Measurements from ENCODE around the gene MYLK. TPM values are rescaled to one million over a fixed set of nuclear protein-coding genes. Genes with fewer than 3 reads are reported as not detected.
"Not testable (repeated sequence)": the region's sequence is repeated elsewhere in the genome, so short reads cannot be mapped to it uniquely, and the experiment has no call there.

MYLK gene
- polyA plus RNA-seq, 1 donor (not counting 4 experiments of a cell fraction or from before 2014, with no cell fraction given): 7.8 TPM

DNA sequence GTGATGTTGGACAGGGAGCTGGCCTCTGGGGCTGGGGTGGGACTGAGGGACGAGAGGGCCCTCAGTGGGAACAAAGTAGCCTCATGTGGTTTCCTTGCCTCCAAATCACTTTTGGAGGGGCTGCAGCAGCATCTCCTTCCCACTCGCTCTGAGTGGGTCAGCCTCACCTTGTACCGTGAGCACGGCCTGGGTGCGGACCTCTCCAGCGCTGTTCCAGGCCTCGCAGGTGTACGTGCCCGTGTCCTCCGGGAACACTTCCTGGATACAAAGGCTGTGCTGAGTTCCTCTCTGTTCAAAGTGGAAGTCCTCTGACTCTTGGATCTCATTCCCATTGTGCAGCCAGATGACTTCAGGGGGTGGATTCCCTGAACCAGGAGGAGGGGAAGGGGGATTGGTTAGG lies 175.6 kb downstream of the MYLK start:
- H3K36me3 ChIP-seq (ENCODE audit: control insufficient read depth in 2 of 2, extremely low read depth in 1 of 2, insufficient read depth in 2 of 2, low read length in 2 of 2): no peaks in the 10 kb centered on the region
- H3K27me3 ChIP-seq (ENCODE audit: control insufficient read depth, extremely low read depth, insufficient read depth, low read length): no peaks in the 10 kb centered on the region
- H3K4me3 ChIP-seq (ENCODE audit: control insufficient read depth in 2 of 3, extremely low read depth in 1 of 3, insufficient read depth in 2 of 3, low read depth in 1 of 3, low read length in 3 of 3): no peak overlapping the region
- no peaks in the 10 kb centered on the region for H3K9me3 ChIP-seq (ENCODE audit: control insufficient read depth, low read depth, low read length)
- H3K4me1 ChIP-seq (ENCODE audit: control insufficient read depth, extremely low read depth, insufficient read depth, low read length): no peaks in the 10 kb centered on the region
- no peak for TF ChIP-seq EZH2 (IDR thresholded peaks at IDR 0.05; ENCODE audit: low read length)
- TF ChIP-seq, protein P1, sequence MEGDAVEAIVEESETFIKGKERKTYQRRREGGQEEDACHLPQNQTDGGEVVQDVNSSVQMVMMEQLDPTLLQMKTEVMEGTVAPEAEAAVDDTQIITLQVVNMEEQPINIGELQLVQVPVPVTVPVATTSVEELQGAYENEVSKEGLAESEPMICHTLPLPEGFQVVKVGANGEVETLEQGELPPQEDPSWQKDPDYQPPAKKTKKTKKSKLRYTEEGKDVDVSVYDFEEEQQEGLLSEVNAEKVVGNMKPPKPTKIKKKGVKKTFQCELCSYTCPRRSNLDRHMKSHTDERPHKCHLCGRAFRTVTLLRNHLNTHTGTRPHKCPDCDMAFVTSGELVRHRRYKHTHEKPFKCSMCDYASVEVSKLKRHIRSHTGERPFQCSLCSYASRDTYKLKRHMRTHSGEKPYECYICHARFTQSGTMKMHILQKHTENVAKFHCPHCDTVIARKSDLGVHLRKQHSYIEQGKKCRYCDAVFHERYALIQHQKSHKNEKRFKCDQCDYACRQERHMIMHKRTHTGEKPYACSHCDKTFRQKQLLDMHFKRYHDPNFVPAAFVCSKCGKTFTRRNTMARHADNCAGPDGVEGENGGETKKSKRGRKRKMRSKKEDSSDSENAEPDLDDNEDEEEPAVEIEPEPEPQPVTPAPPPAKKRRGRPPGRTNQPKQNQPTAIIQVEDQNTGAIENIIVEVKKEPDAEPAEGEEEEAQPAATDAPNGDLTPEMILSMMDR (optimal IDR thresholded peaks at IDR 0.05 in 1 of 3, IDR thresholded peaks at IDR 0.05 in 1 of 3, conservative IDR thresholded peaks at IDR 0.05 in 1 of 3; ENCODE audit: extremely low read depth in 1 of 3, insufficient read depth in 2 of 3, low read length in 3 of 3): no peak
- no peak overlapping the region for H2AFZ ChIP-seq (ENCODE audit: control insufficient read depth, low read length)
- no peak overlapping the region for H3K27ac ChIP-seq (ENCODE audit: control insufficient read depth, insufficient read depth, low read length)
- no peaks in the 10 kb centered on the region for H4K20me1 ChIP-seq (ENCODE audit: control insufficient read depth, extremely low read depth, insufficient read depth, low read length)
- FAIRE-seq (no peak), DNase-seq (ENCODE audit: low read depth, low spot score) (no peak)
- H3K79me2 ChIP-seq (ENCODE audit: control insufficient read depth, insufficient read depth, low read length): no peaks in the 10 kb centered on the region
- no peaks in the 10 kb centered on the region for H3K9me1 ChIP-seq (ENCODE audit: control insufficient read depth, extremely low read depth, insufficient read depth, low read length)
- no peak overlapping the region for H3K4me2 ChIP-seq (ENCODE audit: control insufficient read depth, extremely low read depth, insufficient read depth, low read depth, low read length)
- dilution Hi-C loops (cut with MboI; ENCODE audit: extremely low pct_ligation_motif_present, low sequenced_read_pairs): no loop called here
- no peak overlapping the region for H3K9ac ChIP-seq (ENCODE audit: control insufficient read depth, extremely low read depth, insufficient read depth, low read length)

GRCh38 chr3:123707641-123708040 lies 176.5 kb downstream of the MYLK start:
- dilution Hi-C loops (cut with MboI; ENCODE audit: extremely low pct_ligation_motif_present, low sequenced_read_pairs); H3K4me3 ChIP-seq (ENCODE audit: control insufficient read depth in 2 of 3, extremely low read depth in 1 of 3, insufficient read depth in 2 of 3, low read depth in 1 of 3, low read length in 3 of 3); DNase-seq (ENCODE audit: low read depth, low spot score); H3K9ac ChIP-seq (ENCODE audit: control insufficient read depth, extremely low read depth, insufficient read depth, low read length); H3K79me2 ChIP-seq (ENCODE audit: control insufficient read depth, insufficient read depth, low read length); H3K27ac ChIP-seq (ENCODE audit: control insufficient read depth, insufficient read depth, low read length); H3K27me3 ChIP-seq (ENCODE audit: control insufficient read depth, extremely low read depth, insufficient read depth, low read length); FAIRE-seq; H3K4me2 ChIP-seq (ENCODE audit: control insufficient read depth, extremely low read depth, insufficient read depth, low read depth, low read length); H3K36me3 ChIP-seq (ENCODE audit: control insufficient read depth in 2 of 2, extremely low read depth in 1 of 2, insufficient read depth in 2 of 2, low read length in 2 of 2); H3K9me1 ChIP-seq (ENCODE audit: control insufficient read depth, extremely low read depth, insufficient read depth, low read length); H3K4me1 ChIP-seq (ENCODE audit: control insufficient read depth, extremely low read depth, insufficient read depth, low read length); H4K20me1 ChIP-seq (ENCODE audit: control insufficient read depth, extremely low read depth, insufficient read depth, low read length); H2AFZ ChIP-seq (ENCODE audit: control insufficient read depth, low read length); H3K9me3 ChIP-seq (ENCODE audit: control insufficient read depth, low read depth, low read length): not testable (repeated sequence)

- Histone ChIP-seq H3K4me3 (ENCODE audit: control insufficient read depth in 2 of 3, extremely low read depth in 1 of 3, insufficient read depth in 2 of 3, low read depth in 1 of 3, low read length in 3 of 3) (no peak overlapping the region), H3K27ac (ENCODE audit: control insufficient read depth, insufficient read depth, low read length) (no peak overlapping the region), H3K4me2 (ENCODE audit: control insufficient read depth, extremely low read depth, insufficient read depth, low read depth, low read length) (no peak overlapping the region), H3K4me1 (ENCODE audit: control insufficient read depth, extremely low read depth, insufficient read depth, low read length) (no peaks in the 10 kb centered on the region), H3K27me3 (ENCODE audit: control insufficient read depth, extremely low read depth, insufficient read depth, low read length) (no peaks in the 10 kb centered on the region), H3K36me3 (ENCODE audit: control insufficient read depth in 2 of 2, extremely low read depth in 1 of 2, insufficient read depth in 2 of 2, low read length in 2 of 2) (no peaks in the 10 kb centered on the region), H2AFZ (ENCODE audit: control insufficient read depth, low read length) (no peak overlapping the region), H4K20me1 (ENCODE audit: control insufficient read depth, extremely low read depth, insufficient read depth, low read length) (no peaks in the 10 kb centered on the region), H3K79me2 (ENCODE audit: control insufficient read depth, insufficient read depth, low read length) (no peaks in the 10 kb centered on the region), H3K9me3 (ENCODE audit: control insufficient read depth, low read depth, low read length) (no peaks in the 10 kb centered on the region), H3K9me1 (ENCODE audit: control insufficient read depth, extremely low read depth, insufficient read depth, low read length) (no peaks in the 10 kb centered on the region), H3K9ac (ENCODE audit: control insufficient read depth, extremely low read depth, insufficient read depth, low read length) (no peak overlapping the region)
- FAIRE-seq (no peak), DNase-seq (ENCODE audit: low read depth, low spot score) (no peak)
- TF ChIP-seq, protein P1 (optimal IDR thresholded peaks at IDR 0.05 in 1 of 3, IDR thresholded peaks at IDR 0.05 in 1 of 3, conservative IDR thresholded peaks at IDR 0.05 in 1 of 3; ENCODE audit: extremely low read depth in 1 of 3, insufficient read depth in 2 of 3, low read length in 3 of 3): no peak
- no peak for TF ChIP-seq EZH2 (IDR thresholded peaks at IDR 0.05; ENCODE audit: low read length)
- dilution Hi-C loops (cut with MboI; ENCODE audit: extremely low pct_ligation_motif_present, low sequenced_read_pairs): no loop called here
These were observed 177.3 kb downstream of the MYLK start for GRCh38 chr3:123706871-123707270.

All from keratinocyte (primary cell).